ENCODE measurements around the gene IFNLR1.

The IFNLR1 gene

DNA sequence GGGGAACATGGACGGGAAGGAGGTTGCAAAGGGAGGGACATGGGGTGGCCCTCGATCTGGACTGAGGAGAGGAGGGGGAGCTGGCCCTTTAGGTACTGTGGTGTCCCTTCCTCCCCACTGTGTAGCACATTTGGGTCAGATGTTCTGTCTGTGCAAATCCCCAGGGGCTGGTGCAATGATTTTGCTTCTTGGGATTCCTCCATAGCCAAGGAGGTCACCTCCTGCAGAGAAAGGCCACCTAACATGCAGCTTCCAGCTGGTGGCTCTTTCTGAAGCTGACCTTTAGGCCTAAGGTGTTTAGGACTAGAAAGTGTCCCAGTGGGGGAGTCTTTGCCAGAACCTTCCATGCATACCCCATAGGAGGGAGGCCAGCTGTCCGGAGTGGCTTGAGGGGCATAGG is 66.1 kb downstream of the IFNLR1 start:
- Histone ChIP-seq H3K27me3 (ENCODE audit: control insufficient read depth in 1 of 2, insufficient read depth in 2 of 2, low read length in 2 of 2) (peaks cover 5 to 7% of the 10 kb centered on the region in 2 donors), H3K9ac (ENCODE audit: low read length in 2 of 2) (no peak overlapping the region), H3K27ac (ENCODE audit: low read length) (no peak overlapping the region), H3K36me3 (ENCODE audit: control insufficient read depth in 2 of 2, insufficient read depth in 2 of 2, low read length in 2 of 2) (no peaks in the 10 kb centered on the region), H3K9me3 (ENCODE audit: control insufficient read depth in 2 of 2, low read length in 2 of 2) (no peaks in the 10 kb centered on the region), H3K4me3 (ENCODE audit: low read length in 2 of 2) (no peak overlapping the region), H3K4me1 (ENCODE audit: control insufficient read depth, insufficient read depth, low read length) (peaks cover 10% of the 10 kb centered on the region)

DNA sequence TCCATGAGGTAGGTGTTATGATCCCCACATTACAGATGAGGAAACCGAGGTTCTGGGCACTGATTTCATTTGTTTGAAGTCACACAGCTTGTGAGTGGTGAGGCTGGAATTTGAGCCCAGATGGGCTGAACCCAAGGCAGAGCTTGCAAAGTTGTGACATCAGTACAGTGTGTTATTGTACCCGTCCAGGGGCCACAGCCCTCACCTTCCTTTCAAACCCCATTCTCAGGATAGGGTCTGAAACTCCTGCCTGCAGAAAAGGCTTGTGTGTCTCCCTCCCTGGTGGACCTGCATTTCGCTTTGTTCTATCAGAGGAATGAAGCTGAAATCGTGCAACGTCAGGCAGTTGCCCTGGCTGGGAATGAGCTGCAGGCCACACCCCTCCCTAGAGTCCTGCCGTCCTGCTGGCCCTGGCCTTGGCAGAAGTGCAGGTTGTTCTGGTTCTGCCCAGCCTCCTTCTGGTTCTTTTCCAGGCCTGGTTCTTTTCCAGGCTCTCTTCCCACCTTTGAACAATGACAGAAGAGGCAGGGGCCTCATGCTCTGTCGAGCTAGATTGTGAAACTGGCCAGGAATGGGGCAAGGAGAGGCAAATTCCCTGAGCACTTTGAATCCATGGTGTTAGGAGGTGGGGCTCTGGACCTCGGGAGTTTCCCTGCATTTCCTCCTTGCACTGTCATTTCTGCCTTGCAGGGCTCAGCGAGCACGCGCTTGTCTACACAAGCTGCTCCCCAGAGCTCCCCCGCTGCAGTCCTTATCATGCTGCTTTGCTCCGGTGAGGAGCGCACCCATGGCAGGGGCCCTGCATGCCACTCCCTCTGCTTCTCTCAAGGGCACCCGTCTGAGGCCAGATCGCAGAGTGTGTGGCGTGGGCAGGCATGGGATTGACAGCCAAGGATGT is 67.0 kb downstream of the IFNLR1 start:
- peaks cover 10% of the 10 kb centered on the region for H3K4me1 ChIP-seq (ENCODE audit: control insufficient read depth, insufficient read depth, low read length)
- H3K36me3 ChIP-seq (ENCODE audit: control insufficient read depth in 2 of 2, insufficient read depth in 2 of 2, low read length in 2 of 2): no peaks in the 10 kb centered on the region
- no peak overlapping the region for H3K27ac ChIP-seq (ENCODE audit: low read length)
- peak overlapping the region in 1 of 2 donors; percentile 21 for H3K9ac ChIP-seq (ENCODE audit: low read length in 2 of 2)
- no peaks in the 10 kb centered on the region for H3K9me3 ChIP-seq (ENCODE audit: control insufficient read depth in 2 of 2, low read length in 2 of 2)
- H3K27me3 ChIP-seq (ENCODE audit: control insufficient read depth in 1 of 2, insufficient read depth in 2 of 2, low read length in 2 of 2): peaks cover 5 to 7% of the 10 kb centered on the region in 2 donors
- H3K4me3 ChIP-seq (ENCODE audit: low read length in 2 of 2): no peak overlapping the region

DNA sequence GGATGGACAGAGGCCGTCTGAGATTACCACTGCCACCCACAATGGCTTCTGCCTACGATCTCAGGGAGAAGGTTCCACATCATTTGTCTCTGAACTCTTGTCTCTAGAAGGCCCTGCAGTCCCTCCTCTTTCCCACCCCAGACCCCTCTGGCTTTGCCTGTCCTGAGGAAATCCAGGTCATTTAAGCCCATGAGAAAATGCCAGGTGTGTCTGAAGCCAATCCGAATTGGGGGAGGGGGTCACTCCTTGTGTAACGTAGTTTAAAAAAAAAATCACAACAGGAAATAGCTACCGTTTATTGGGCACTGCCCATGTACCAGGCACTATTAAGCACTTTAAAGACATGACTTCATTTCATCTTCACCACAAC is 67.6 kb downstream of the IFNLR1 start:
- Histone ChIP-seq H3K27me3 (ENCODE audit: control insufficient read depth in 1 of 2, insufficient read depth in 2 of 2, low read length in 2 of 2) (peaks cover 5 to 7% of the 10 kb centered on the region in 2 donors), H3K9ac (ENCODE audit: low read length in 2 of 2) (no peak overlapping the region), H3K9me3 (ENCODE audit: control insufficient read depth in 2 of 2, low read length in 2 of 2) (no peaks in the 10 kb centered on the region), H3K36me3 (ENCODE audit: control insufficient read depth in 2 of 2, insufficient read depth in 2 of 2, low read length in 2 of 2) (no peaks in the 10 kb centered on the region), H3K4me3 (ENCODE audit: low read length in 2 of 2) (no peak overlapping the region), H3K27ac (ENCODE audit: low read length) (no peak overlapping the region), H3K4me1 (ENCODE audit: control insufficient read depth, insufficient read depth, low read length) (peaks cover 10% of the 10 kb centered on the region)

DNA sequence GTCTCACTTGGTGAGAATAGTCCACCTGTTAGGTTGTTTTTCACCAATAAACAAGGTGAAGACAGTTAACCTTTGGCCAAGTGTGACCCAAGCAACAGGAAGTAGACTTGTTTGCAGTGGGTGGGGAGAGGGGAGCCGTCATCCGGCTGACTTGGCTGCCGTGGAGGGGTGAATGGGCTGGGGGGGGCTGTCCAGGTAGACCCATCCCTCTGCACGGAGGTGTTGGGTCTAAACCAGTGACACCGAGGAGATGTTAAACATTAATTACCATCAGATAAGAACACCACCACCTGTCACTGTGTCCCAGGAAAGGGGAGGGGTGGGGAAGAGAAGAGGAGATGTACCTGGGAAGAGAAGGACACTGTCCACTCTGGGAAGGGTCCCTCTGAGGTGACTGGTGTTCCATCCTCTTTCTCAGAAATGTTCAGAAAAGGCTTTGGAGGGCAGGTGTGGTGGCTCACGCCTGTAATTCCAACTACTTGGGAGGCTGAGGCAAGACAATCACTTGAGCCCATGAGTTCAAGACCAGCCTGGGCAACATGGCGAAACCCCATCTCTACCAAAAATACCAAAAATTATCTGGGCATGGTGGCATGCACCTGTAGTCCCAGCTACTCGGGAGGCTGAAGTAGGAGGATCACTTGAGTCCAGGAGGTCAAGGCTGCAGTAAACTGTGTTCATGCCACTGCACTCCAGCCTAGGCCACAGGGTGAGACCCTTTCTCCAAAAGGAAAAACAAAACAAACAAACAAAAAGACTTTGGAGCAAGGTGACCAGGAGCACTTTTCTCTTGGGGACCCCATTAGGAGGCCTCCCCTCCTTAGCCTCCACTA is 68.5 kb downstream of the IFNLR1 start:
- H3K27me3 ChIP-seq (ENCODE audit: control insufficient read depth in 1 of 2, insufficient read depth in 2 of 2, low read length in 2 of 2): peaks cover 5 to 7% of the 10 kb centered on the region in 2 donors
- no peak overlapping the region for H3K27ac ChIP-seq (ENCODE audit: low read length)
- H3K36me3 ChIP-seq (ENCODE audit: control insufficient read depth in 2 of 2, insufficient read depth in 2 of 2, low read length in 2 of 2): no peaks in the 10 kb centered on the region
- no peak overlapping the region for H3K9ac ChIP-seq (ENCODE audit: low read length in 2 of 2)
- no peaks in the 10 kb centered on the region for H3K9me3 ChIP-seq (ENCODE audit: control insufficient read depth in 2 of 2, low read length in 2 of 2)
- no peak overlapping the region for H3K4me3 ChIP-seq (ENCODE audit: low read length in 2 of 2)
- peaks cover 10% of the 10 kb centered on the region for H3K4me1 ChIP-seq (ENCODE audit: control insufficient read depth, insufficient read depth, low read length)

DNA sequence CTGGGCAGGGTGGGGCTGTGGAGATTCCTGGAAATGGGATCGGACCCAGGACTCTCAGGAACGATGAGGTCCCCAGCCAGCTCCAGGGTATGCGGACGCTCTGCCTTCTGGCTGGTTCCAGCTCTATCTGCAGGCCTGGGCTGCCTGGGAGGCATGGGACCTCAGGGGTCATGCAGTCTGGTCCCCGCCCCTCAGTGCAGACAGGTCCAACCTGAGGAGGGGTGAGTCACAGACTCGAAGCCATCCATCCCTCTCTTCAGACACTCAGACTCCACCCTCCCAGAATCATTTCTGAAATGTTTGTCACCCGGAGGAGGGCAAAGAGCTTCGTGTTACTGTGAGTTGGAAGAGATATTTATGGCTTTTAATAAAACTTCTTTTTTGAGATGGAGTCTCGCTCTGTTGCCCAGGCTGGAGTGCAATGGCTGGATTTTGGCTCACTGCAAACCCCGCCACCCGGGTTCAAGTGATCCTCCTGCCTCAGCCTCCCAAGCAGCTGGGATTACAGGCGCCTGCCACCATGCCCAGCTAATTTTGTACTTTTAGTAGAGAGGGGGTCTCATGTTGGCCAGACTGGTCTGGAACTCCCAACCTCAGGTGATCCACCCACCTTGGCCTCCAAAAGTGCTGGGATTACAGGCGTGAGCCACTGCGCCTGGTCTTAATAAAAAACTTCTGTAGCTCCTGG is 69.2 kb downstream of the IFNLR1 start:
- no peaks in the 10 kb centered on the region for H3K36me3 ChIP-seq (ENCODE audit: control insufficient read depth in 2 of 2, insufficient read depth in 2 of 2, low read length in 2 of 2)
- H3K4me1 ChIP-seq (ENCODE audit: control insufficient read depth, insufficient read depth, low read length): peaks cover 10% of the 10 kb centered on the region
- H3K9ac ChIP-seq (ENCODE audit: low read length in 2 of 2): no peak overlapping the region
- no peaks in the 10 kb centered on the region for H3K9me3 ChIP-seq (ENCODE audit: control insufficient read depth in 2 of 2, low read length in 2 of 2)
- H3K27me3 ChIP-seq (ENCODE audit: control insufficient read depth in 1 of 2, insufficient read depth in 2 of 2, low read length in 2 of 2): peaks cover 5 to 7% of the 10 kb centered on the region in 2 donors
- no peak overlapping the region for H3K27ac ChIP-seq (ENCODE audit: low read length)
- no peak overlapping the region for H3K4me3 ChIP-seq (ENCODE audit: low read length in 2 of 2)

DNA sequence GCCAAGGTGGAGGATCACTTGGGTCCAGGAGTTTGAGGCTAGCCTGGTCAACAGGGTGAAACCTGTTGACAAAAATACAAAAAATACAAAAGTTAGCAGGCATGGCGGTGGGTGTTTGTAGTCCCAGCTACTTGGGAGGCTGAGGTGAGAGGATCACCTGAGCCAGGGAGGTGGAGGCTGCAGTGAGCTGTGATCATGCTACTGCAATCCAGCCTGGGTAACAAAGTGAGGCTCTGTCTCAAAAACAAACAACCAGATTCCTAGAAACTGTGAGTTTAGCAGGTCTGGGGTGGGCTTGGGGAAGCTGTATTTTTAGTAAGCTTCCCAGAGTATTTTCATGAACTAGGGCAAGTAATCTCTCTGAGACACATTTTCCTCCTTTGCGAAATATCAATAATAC is 70.0 kb downstream of the IFNLR1 start:
- no peak overlapping the region for H3K9ac ChIP-seq (ENCODE audit: low read length in 2 of 2)
- H3K27ac ChIP-seq (ENCODE audit: low read length): no peak overlapping the region
- H3K36me3 ChIP-seq (ENCODE audit: control insufficient read depth in 2 of 2, insufficient read depth in 2 of 2, low read length in 2 of 2): no peaks in the 10 kb centered on the region
- H3K27me3 ChIP-seq (ENCODE audit: control insufficient read depth in 1 of 2, insufficient read depth in 2 of 2, low read length in 2 of 2): peaks cover 5 to 7% of the 10 kb centered on the region in 2 donors
- peaks cover 15% of the 10 kb centered on the region for H3K4me1 ChIP-seq (ENCODE audit: control insufficient read depth, insufficient read depth, low read length)
- H3K4me3 ChIP-seq (ENCODE audit: low read length in 2 of 2): no peak overlapping the region
- no peaks in the 10 kb centered on the region for H3K9me3 ChIP-seq (ENCODE audit: control insufficient read depth in 2 of 2, low read length in 2 of 2)

DNA sequence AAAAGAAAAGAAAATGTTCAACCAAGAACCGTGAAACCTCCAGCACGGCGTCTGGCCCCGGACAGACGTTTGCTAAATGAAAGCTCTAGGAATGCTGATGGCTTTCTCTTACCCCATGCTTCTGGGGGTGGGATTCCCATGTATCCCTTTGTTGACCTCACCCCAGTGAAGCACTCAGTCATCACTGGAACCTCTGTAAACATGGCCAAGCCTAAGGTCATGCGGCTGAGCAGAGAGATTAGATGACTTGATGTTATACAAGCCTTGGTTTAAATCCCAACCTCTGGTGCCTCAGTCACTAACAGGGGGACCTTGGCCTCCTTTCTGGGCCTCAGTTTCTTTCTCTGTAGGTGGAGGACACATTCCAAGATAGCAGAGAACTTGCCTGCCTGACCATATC is 72.3 kb downstream of the IFNLR1 start:
- Histone ChIP-seq H3K9ac (ENCODE audit: low read length in 2 of 2) (no peak overlapping the region), H3K27me3 (ENCODE audit: control insufficient read depth in 1 of 2, insufficient read depth in 2 of 2, low read length in 2 of 2) (peaks cover 5 to 7% of the 10 kb centered on the region in 2 donors), H3K36me3 (ENCODE audit: control insufficient read depth in 2 of 2, insufficient read depth in 2 of 2, low read length in 2 of 2) (no peaks in the 10 kb centered on the region), H3K4me3 (ENCODE audit: low read length in 2 of 2) (no peak overlapping the region), H3K4me1 (ENCODE audit: control insufficient read depth, insufficient read depth, low read length) (peaks cover 10% of the 10 kb centered on the region), H3K9me3 (ENCODE audit: control insufficient read depth in 2 of 2, low read length in 2 of 2) (no peaks in the 10 kb centered on the region), H3K27ac (ENCODE audit: low read length) (no peak overlapping the region)

DNA sequence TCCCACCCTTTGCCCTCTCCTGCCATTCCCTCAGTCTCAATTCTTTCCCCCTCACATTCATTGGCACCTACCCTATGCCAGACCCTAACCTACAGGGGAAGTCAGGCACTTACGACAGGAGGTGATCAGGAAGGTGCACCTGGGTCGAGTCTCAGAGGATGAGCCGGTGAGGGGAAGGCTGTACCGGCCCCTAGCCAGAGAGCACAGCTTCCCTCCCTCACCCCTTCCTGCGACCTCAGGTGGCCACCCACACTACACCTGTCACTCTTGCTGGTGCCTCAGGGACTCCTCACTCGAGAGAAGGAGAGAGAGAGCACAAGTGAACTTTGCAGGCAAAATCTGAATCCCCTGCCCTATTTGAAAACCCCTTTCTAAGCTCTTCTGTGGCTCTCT is 73.5 kb downstream of the IFNLR1 start:
- H3K27me3 ChIP-seq (ENCODE audit: control insufficient read depth in 1 of 2, insufficient read depth in 2 of 2, low read length in 2 of 2): peaks cover 3 to 7% of the 10 kb centered on the region in 2 donors
- no peaks in the 10 kb centered on the region for H3K36me3 ChIP-seq (ENCODE audit: control insufficient read depth in 2 of 2, insufficient read depth in 2 of 2, low read length in 2 of 2)
- H3K9me3 ChIP-seq (ENCODE audit: control insufficient read depth in 2 of 2, low read length in 2 of 2): no peaks in the 10 kb centered on the region
- H3K9ac ChIP-seq (ENCODE audit: low read length in 2 of 2): no peak overlapping the region
- H3K4me3 ChIP-seq (ENCODE audit: low read length in 2 of 2): no peak overlapping the region
- H3K4me1 ChIP-seq (ENCODE audit: control insufficient read depth, insufficient read depth, low read length): peaks cover 8% of the 10 kb centered on the region
- no peak overlapping the region for H3K27ac ChIP-seq (ENCODE audit: low read length)

DNA sequence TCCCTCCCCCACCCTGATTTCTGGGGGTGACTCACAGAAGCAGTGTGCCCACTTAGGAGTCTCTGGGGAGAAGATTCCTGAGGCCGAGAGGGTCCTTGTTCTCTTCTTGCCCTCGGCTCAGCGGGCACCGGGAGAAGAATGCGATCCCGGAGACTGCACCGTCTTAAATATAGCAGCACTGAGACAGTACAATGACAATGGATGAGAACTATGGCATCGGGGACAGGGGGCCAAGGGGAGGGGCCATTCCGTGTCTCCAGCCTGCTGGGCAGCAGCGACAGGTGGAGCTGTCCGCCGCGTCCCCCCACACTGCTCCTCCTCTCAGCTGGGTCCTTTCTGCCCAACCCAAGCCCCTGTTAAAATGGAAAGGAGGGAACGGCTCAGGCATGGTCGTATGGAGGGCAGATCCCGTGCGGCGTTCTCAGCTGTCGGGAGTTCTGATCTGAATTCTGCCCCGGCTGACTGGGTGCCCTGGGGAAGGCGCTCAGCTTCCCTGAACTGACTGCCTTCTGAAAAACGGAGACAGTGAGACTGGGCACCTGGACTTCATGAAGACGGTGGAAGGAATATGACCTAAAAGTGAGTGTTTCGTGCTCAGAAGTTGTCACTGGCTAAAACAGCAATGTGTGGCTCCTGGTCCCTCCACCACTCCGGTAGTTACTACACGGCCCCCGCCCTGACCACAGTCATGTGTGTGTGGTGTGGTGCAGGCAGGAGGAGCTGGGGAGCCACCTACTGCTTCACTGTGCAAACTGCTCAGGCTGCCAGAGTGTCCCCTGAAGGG is 74.9 kb downstream of the IFNLR1 start, which contains the start of gene MYOM3:
TSS of gene MYOM3 (minus strand) at position 140 of the 784 bp plus-strand sequence. CDS start 3,499 bp downstream, outside the sequence.
- H3K27me3 ChIP-seq (ENCODE audit: control insufficient read depth in 1 of 2, insufficient read depth in 2 of 2, low read length in 2 of 2): peaks cover 0 to 3% of the 10 kb centered on the region in 2 donors

More for the DNA sequence above, 74.9 kb downstream of the IFNLR1 start, which contains the start of gene MYOM3:
- Histone ChIP-seq H3K4me3 (ENCODE audit: low read length in 2 of 2) (peak within 1 kb of the TSS; percentile 61 to 69), H3K36me3 (ENCODE audit: control insufficient read depth in 2 of 2, insufficient read depth in 2 of 2, low read length in 2 of 2) (no peaks in the 10 kb centered on the region), H3K27ac (ENCODE audit: low read length) (no peak within 1 kb of the TSS), H3K9me3 (ENCODE audit: control insufficient read depth in 2 of 2, low read length in 2 of 2) (no peaks in the 10 kb centered on the region), H3K9ac (ENCODE audit: low read length in 2 of 2) (no peak within 1 kb of the TSS), H3K4me1 (ENCODE audit: control insufficient read depth, insufficient read depth, low read length) (peaks cover 8% of the 10 kb centered on the region)

All from stomach smooth muscle (tissue), 2 donors.